ENCODE measurements around the gene SEC14L1.
"Not testable (repeated sequence)": the region's sequence is repeated elsewhere in the genome, so short reads cannot be mapped to it uniquely, and the experiment has no call there.

Gene SEC14L1
- total RNA-seq = 56.7 reads per million, percentile 71 among the genes with 10 or more reads in this experiment

- DNase-seq = peak; percentile 14
Observed at GRCh38 chr17:77140878-77141767, at the start of gene SEC14L1. TSS of gene SEC14L1 (plus strand) at chr17:77140969. CDS start at chr17:77143597, 2,628 bp downstream.

GRCh38 chr17:77092025-77092424, 48.7 kb upstream of the SEC14L1 start:
- DNase-seq = no peak

- no peak for DNase-seq
Observed at GRCh38 chr17:77095461-77095860, 45.3 kb upstream of the SEC14L1 start.

- no peak for DNase-seq
Observed at GRCh38 chr17:77096570-77097214, 44.1 kb upstream of the SEC14L1 start.

GRCh38 chr17:77097631-77098180, 43.1 kb upstream of the SEC14L1 start:
- DNase-seq = no peak

GRCh38 chr17:77098884-77099545, 41.8 kb upstream of the SEC14L1 start:
- DNase-seq = peak; percentile 8

GRCh38 chr17:77099997-77100396, 40.8 kb upstream of the SEC14L1 start:
- no peak for DNase-seq

- DNase-seq = no peak
Observed at GRCh38 chr17:77101521-77102410, 39.0 kb upstream of the SEC14L1 start.

GRCh38 chr17:77102411-77103134, 38.2 kb upstream of the SEC14L1 start:
- not testable (repeated sequence) for DNase-seq

GRCh38 chr17:77105706-77106105, 35.1 kb upstream of the SEC14L1 start:
- no peak for DNase-seq

- no peak for DNase-seq
Observed at GRCh38 chr17:77106874-77107358, 33.9 kb upstream of the SEC14L1 start.

GRCh38 chr17:77107506-77108433, 33.0 kb upstream of the SEC14L1 start:
- peak; percentile 34 for DNase-seq

- no peak for DNase-seq
Observed at GRCh38 chr17:77109159-77109759, 31.5 kb upstream of the SEC14L1 start.

- no peak for DNase-seq
Observed at GRCh38 chr17:77109764-77110359, 30.9 kb upstream of the SEC14L1 start.

- not testable (repeated sequence) for DNase-seq
Observed at GRCh38 chr17:77111165-77111933, 29.4 kb upstream of the SEC14L1 start.

- no peak for DNase-seq
Observed at GRCh38 chr17:77111934-77112296, 28.9 kb upstream of the SEC14L1 start.

GRCh38 chr17:77115510-77115909, 25.3 kb upstream of the SEC14L1 start:
- no peak for DNase-seq

GRCh38 chr17:77115947-77116346, 24.8 kb upstream of the SEC14L1 start:
- no peak for DNase-seq

All from effector CD4-positive, alpha-beta T cell (primary cell).